Muscle of leg (tissue), 11 donors: ENCODE measurements around the gene DTNB. TPM values are rescaled to one million over a fixed set of nuclear protein-coding genes. Genes with fewer than 3 reads are reported as not detected.
A peak's percentile ranks its signal among the peaks of the same experiment; 100 is the strongest.

ENCODE experiments used
- DNase-seq: peaks from one replicate; pipeline ENCODE4 v3.0.0; 2013
- H3K27ac ChIP-seq: one replicate; pipeline ENCODE4 v1.5.1; 2013; ENCODE audit warnings: mild to moderate bottlenecking, low read length, control low read depth
- H3K27me3 ChIP-seq: one replicate; pipeline ENCODE4 v1.6.1; 2013; ENCODE audit warnings: low read length; ENCODE audit not compliant: control insufficient read depth, insufficient read depth
- H3K36me3 ChIP-seq: one replicate; pipeline ENCODE4 v1.6.1; 2013; ENCODE audit warnings: low read length; ENCODE audit not compliant: control insufficient read depth, insufficient read depth
- H3K4me1 ChIP-seq: one replicate; pipeline ENCODE4 v1.6.1; 2013; ENCODE audit warnings: low read length; ENCODE audit not compliant: control insufficient read depth, insufficient read depth
- H3K4me3 ChIP-seq: one replicate; pipeline ENCODE4 v1.5.1; 2013; ENCODE audit warnings: low read length, control low read depth
- H3K9me3 ChIP-seq: replicated peaks from 2 replicates; pipeline ENCODE4 v1.6.1; 2013; ENCODE audit warnings: low read depth, low read length; ENCODE audit not compliant: control insufficient read depth
- WGBS: methylation state at CpG from one replicate; pipeline ENCODE4 v1.1.5; 2013; ENCODE audit warnings: missing lambda C conversion rate; ENCODE audit not compliant: insufficient coverage; 5-methylcytosine and 5-hydroxymethylcytosine counted together
- polyA plus RNA-seq, 8 donors: library from polyadenylated mRNA; unstranded; fragments of 120-200 nt; gene quantifications; one replicate each; pipeline versions ENCODE4 v1.2.1 to v1.2.3, GENCODE V29; 2013; ENCODE audit warnings: inconsistent platforms in 1 of 8, low replicate concordance in 1 of 8; ENCODE audit not compliant: insufficient read length in 8 of 8, insufficient read depth in 1 of 8
- total RNA-seq: library from RNA; stranded (reverse); fragments of 120-200 nt; gene quantifications from one replicate; pipeline ENCODE4 v1.2.4, GENCODE V29; 2013

DTNB gene
- total and polyA plus RNA-seq, 9 donors, result 3.7 to 6.7 (median 5.3) TPM

GRCh38 chr2:25437881-25438662, 235.3 kb downstream of the DTNB start:
- Histone ChIP-seq H3K4me3 (no peak overlapping the region), H3K27me3 (no peaks in the 10 kb centered on the region), H3K36me3 (no peaks in the 10 kb centered on the region), H3K27ac (no peak overlapping the region), H3K9me3 (no peaks in the 10 kb centered on the region), H3K4me1 (no peaks in the 10 kb centered on the region)
- 63% methylated on average over 1 of the region's 4 CpGs for WGBS
- DNase-seq, result no peak

- WGBS, result no CpG with 5 or more reads among the region's 1 CpG
- Histone ChIP-seq H3K36me3 (no peaks in the 10 kb centered on the region), H3K4me1 (no peaks in the 10 kb centered on the region), H3K27me3 (no peaks in the 10 kb centered on the region), H3K4me3 (no peak overlapping the region), H3K9me3 (no peaks in the 10 kb centered on the region), H3K27ac (no peak overlapping the region)
- DNase-seq, result no peak
These were observed 238.0 kb downstream of the DTNB start for GRCh38 chr2:25435421-25435820.

- 63% methylated on average over 2 of the region's 4 CpGs for WGBS
- Histone ChIP-seq H3K9me3 (no peaks in the 10 kb centered on the region), H3K4me3 (no peak overlapping the region), H3K36me3 (no peaks in the 10 kb centered on the region), H3K27me3 (no peaks in the 10 kb centered on the region), H3K27ac (no peak overlapping the region), H3K4me1 (no peaks in the 10 kb centered on the region)
- no peak for DNase-seq
These were observed 241.8 kb downstream of the DTNB start for GRCh38 chr2:25431604-25432003.

GRCh38 chr2:25430556-25430955, 242.8 kb downstream of the DTNB start:
- 100% methylated on average over 1 of the region's 7 CpGs for WGBS
- no peak for DNase-seq
- no peaks in the 10 kb centered on the region for H3K36me3 ChIP-seq
- no peaks in the 10 kb centered on the region for H3K27me3 ChIP-seq
- no peak overlapping the region for H3K27ac ChIP-seq
- H3K9me3 ChIP-seq, result no peaks in the 10 kb centered on the region
- no peak overlapping the region for H3K4me3 ChIP-seq
- no peaks in the 10 kb centered on the region for H3K4me1 ChIP-seq

- H3K9me3 ChIP-seq, result no peaks in the 10 kb centered on the region
- no peaks in the 10 kb centered on the region for H3K4me1 ChIP-seq
- H3K27ac ChIP-seq, result no peak overlapping the region
- no peak for DNase-seq
- no peaks in the 10 kb centered on the region for H3K36me3 ChIP-seq
- WGBS, result 89% methylated on average over 2 of the region's 3 CpGs
- H3K27me3 ChIP-seq, result no peaks in the 10 kb centered on the region
- H3K4me3 ChIP-seq, result no peak overlapping the region
These were observed 247.1 kb downstream of the DTNB start for GRCh38 chr2:25426326-25426725.

GRCh38 chr2:25424426-25425028, 248.8 kb downstream of the DTNB start:
- Histone ChIP-seq H3K4me1 (no peaks in the 10 kb centered on the region), H3K9me3 (no peaks in the 10 kb centered on the region), H3K36me3 (no peaks in the 10 kb centered on the region), H3K4me3 (no peak overlapping the region), H3K27ac (no peak overlapping the region), H3K27me3 (no peaks in the 10 kb centered on the region)
- 83% methylated on average over 2 of the region's 6 CpGs for WGBS
- no peak for DNase-seq

GRCh38 chr2:25421820-25422411, 251.5 kb downstream of the DTNB start:
- no peaks in the 10 kb centered on the region for H3K9me3 ChIP-seq
- WGBS, result 73% methylated on average over 1 of the region's 3 CpGs
- H3K27ac ChIP-seq, result no peak overlapping the region
- no peaks in the 10 kb centered on the region for H3K27me3 ChIP-seq
- no peaks in the 10 kb centered on the region for H3K4me1 ChIP-seq
- no peaks in the 10 kb centered on the region for H3K36me3 ChIP-seq
- H3K4me3 ChIP-seq, result no peak overlapping the region
- no peak for DNase-seq

GRCh38 chr2:25421289-25421688, 252.1 kb downstream of the DTNB start:
- 73% methylated on average over 2 of the region's 6 CpGs for WGBS
- Histone ChIP-seq H3K4me3 (no peak overlapping the region), H3K36me3 (no peaks in the 10 kb centered on the region), H3K27ac (no peak overlapping the region), H3K27me3 (no peaks in the 10 kb centered on the region), H3K9me3 (no peaks in the 10 kb centered on the region), H3K4me1 (no peaks in the 10 kb centered on the region)
- no peak for DNase-seq

- H3K9me3 ChIP-seq, result no peaks in the 10 kb centered on the region
- H3K27ac ChIP-seq, result no peak overlapping the region
- H3K4me1 ChIP-seq, result no peaks in the 10 kb centered on the region
- H3K4me3 ChIP-seq, result no peak overlapping the region
- DNase-seq, result peak; percentile 32
- no peaks in the 10 kb centered on the region for H3K27me3 ChIP-seq
- no peaks in the 10 kb centered on the region for H3K36me3 ChIP-seq
- 80% methylated on average over 1 of the region's 2 CpGs for WGBS
These were observed 252.5 kb downstream of the DTNB start for GRCh38 chr2:25420820-25421237.

GRCh38 chr2:25419678-25420242, 253.6 kb downstream of the DTNB start:
- H3K27ac ChIP-seq, result no peak overlapping the region
- H3K27me3 ChIP-seq, result no peaks in the 10 kb centered on the region
- no peaks in the 10 kb centered on the region for H3K4me1 ChIP-seq
- H3K36me3 ChIP-seq, result no peaks in the 10 kb centered on the region
- no peak for DNase-seq
- no peak overlapping the region for H3K4me3 ChIP-seq
- H3K9me3 ChIP-seq, result no peaks in the 10 kb centered on the region
- 97% methylated on average over 4 of the region's 10 CpGs for WGBS
